ENCODE results near the gene IGF2R.

- TF ChIP-seq CTCF (IDR thresholded peaks at IDR 0.05): no peak
- TF ChIP-seq POLR2A (IDR thresholded peaks at IDR 0.05): no peak
Measured at GRCh38 chr6:160146454-160147145, 177.7 kb downstream of the IGF2R start.
